Measurements from ENCODE around the gene AMOT. TPM values are rescaled to one million over a fixed set of nuclear protein-coding genes. Genes with fewer than 3 reads are reported as not detected.

Gene AMOT
- total RNA-seq, 1 donor from 2014 or later: 3.8 TPM

- H3K36me3 Mint-ChIP-seq: no peaks in the 10 kb centered on the region
- Histone ChIP-seq H3K27ac (no peak overlapping the region), H3F3A (ENCODE audit: low read depth) (no peaks in the 10 kb centered on the region), H2AFZ (replicated peaks) (no peak overlapping the region), H3K9me3 (ENCODE audit: low read depth) (no peaks in the 10 kb centered on the region), H3K4me3 (no peak overlapping the region), H4K20me1 (ENCODE audit: low read depth) (no peaks in the 10 kb centered on the region), H3K36me3 (no peaks in the 10 kb centered on the region), H3K27me3 (no peaks in the 10 kb centered on the region), H3K79me2 (ENCODE audit: low read depth) (no peaks in the 10 kb centered on the region), H3K9ac (no peak overlapping the region), H3K4me1 (no peaks in the 10 kb centered on the region), H3K4me2 (no peak overlapping the region)
- no peak overlapping the region for H3K4me3 Mint-ChIP-seq
- no peaks in the 10 kb centered on the region for H3K9me3 Mint-ChIP-seq
- peaks cover 10% of the 10 kb centered on the region for H3K4me1 Mint-ChIP-seq
- no peak overlapping the region for H3K27ac Mint-ChIP-seq
- TF ChIP-seq CTCF (IDR thresholded peaks at IDR 0.05): no peak
- TF ChIP-seq EZH2 (IDR thresholded peaks at IDR 0.05): no peak
- TF ChIP-seq EZH2phosphoT487 (IDR thresholded peaks at IDR 0.05): no peak
- DNase-seq (ENCODE audit: low spot score): no peak
- no peaks in the 10 kb centered on the region for H3K27me3 Mint-ChIP-seq (ENCODE audit: insufficient read depth, low read depth)
These were observed 80.7 kb downstream of the AMOT start for GRCh38 chrX:112759966-112760365.

GRCh38 chrX:112759512-112759911, 81.1 kb downstream of the AMOT start:
- Histone ChIP-seq H3K36me3 (no peaks in the 10 kb centered on the region), H3F3A (ENCODE audit: low read depth) (no peaks in the 10 kb centered on the region), H3K4me2 (no peak overlapping the region), H3K27ac (no peak overlapping the region), H3K27me3 (no peaks in the 10 kb centered on the region), H3K9ac (no peak overlapping the region), H4K20me1 (ENCODE audit: low read depth) (no peaks in the 10 kb centered on the region), H3K9me3 (ENCODE audit: low read depth) (no peaks in the 10 kb centered on the region), H3K4me3 (no peak overlapping the region), H3K79me2 (ENCODE audit: low read depth) (no peaks in the 10 kb centered on the region), H3K4me1 (no peaks in the 10 kb centered on the region), H2AFZ (replicated peaks) (no peak overlapping the region)
- Mint-ChIP-seq H3K27ac (no peak overlapping the region), H3K4me1 (peaks cover 10% of the 10 kb centered on the region), H3K9me3 (no peaks in the 10 kb centered on the region), H3K27me3 (ENCODE audit: insufficient read depth, low read depth) (no peaks in the 10 kb centered on the region), H3K4me3 (no peak overlapping the region), H3K36me3 (no peaks in the 10 kb centered on the region)
- TF ChIP-seq EZH2phosphoT487 (IDR thresholded peaks at IDR 0.05): no peak
- TF ChIP-seq EZH2 (IDR thresholded peaks at IDR 0.05): no peak
- TF ChIP-seq CTCF (IDR thresholded peaks at IDR 0.05): no peak
- no peak for DNase-seq (ENCODE audit: low spot score)

DNA sequence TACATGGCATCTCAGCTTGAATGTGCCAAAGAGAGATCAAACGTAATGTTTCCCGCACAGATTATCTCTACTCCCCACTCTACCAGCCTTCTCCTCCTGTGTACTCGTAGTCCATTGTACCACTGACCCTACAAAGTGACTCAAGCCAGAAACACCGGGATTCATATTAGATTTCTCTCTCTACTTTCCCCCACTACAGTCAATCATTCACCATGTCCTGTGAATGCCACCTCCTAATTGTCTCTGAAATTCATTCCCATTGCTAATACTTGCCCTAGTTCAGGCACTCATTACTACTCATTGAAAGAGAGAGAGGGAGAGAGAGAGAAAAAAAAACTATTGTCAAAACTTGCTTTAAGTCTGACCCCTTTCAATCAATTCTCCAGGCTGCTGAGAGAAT, 82.7 kb downstream of the AMOT start:
- Mint-ChIP-seq H3K4me1 (peaks cover 10% of the 10 kb centered on the region), H3K27ac (no peak overlapping the region), H3K9me3 (no peaks in the 10 kb centered on the region), H3K4me3 (no peak overlapping the region), H3K27me3 (ENCODE audit: insufficient read depth, low read depth) (no peaks in the 10 kb centered on the region), H3K36me3 (no peaks in the 10 kb centered on the region)
- TF ChIP-seq EZH2 (IDR thresholded peaks at IDR 0.05) (no peak), CTCF (IDR thresholded peaks at IDR 0.05) (no peak), EZH2phosphoT487 (IDR thresholded peaks at IDR 0.05) (no peak)
- H3K27ac ChIP-seq: no peak overlapping the region
- H3K4me3 ChIP-seq: no peak overlapping the region
- H3K79me2 ChIP-seq (ENCODE audit: low read depth): no peaks in the 10 kb centered on the region
- no peak overlapping the region for H3K4me2 ChIP-seq
- DNase-seq (ENCODE audit: low spot score): no peak
- H3K9me3 ChIP-seq (ENCODE audit: low read depth): no peaks in the 10 kb centered on the region
- H3F3A ChIP-seq (ENCODE audit: low read depth): no peaks in the 10 kb centered on the region
- H3K9ac ChIP-seq: no peak overlapping the region
- H3K27me3 ChIP-seq: no peaks in the 10 kb centered on the region
- H3K4me1 ChIP-seq: no peaks in the 10 kb centered on the region
- H4K20me1 ChIP-seq (ENCODE audit: low read depth): no peaks in the 10 kb centered on the region
- no peak overlapping the region for H2AFZ ChIP-seq (replicated peaks)
- H3K36me3 ChIP-seq: no peaks in the 10 kb centered on the region

Data from neural progenitor cell (in vitro differentiated cells).